LNCaP clone FGC (cell line): ENCODE data around the gene NIPA2.

ENCODE experiments used
- DNase-seq: peaks from one replicate; pipeline ENCODE4 v3.0.0-alpha.2; 2011; ENCODE audit warnings: low read depth
- H3K4me3 ChIP-seq: 2 replicates; pipeline ENCODE4 v1.5.1; 2011; ENCODE audit warnings: mild to moderate bottlenecking, low read depth, low read length, control low read depth
- TF ChIP-seq, protein P1 (sequence below): IDR thresholded peaks from 2 replicates; pipeline ENCODE4 v1.5.1; 2012; ENCODE audit warnings: mild to moderate bottlenecking; ENCODE audit not compliant: control insufficient read depth, insufficient read depth; ENCODE audit errors: extremely low read depth

The NIPA2 gene

DNA sequence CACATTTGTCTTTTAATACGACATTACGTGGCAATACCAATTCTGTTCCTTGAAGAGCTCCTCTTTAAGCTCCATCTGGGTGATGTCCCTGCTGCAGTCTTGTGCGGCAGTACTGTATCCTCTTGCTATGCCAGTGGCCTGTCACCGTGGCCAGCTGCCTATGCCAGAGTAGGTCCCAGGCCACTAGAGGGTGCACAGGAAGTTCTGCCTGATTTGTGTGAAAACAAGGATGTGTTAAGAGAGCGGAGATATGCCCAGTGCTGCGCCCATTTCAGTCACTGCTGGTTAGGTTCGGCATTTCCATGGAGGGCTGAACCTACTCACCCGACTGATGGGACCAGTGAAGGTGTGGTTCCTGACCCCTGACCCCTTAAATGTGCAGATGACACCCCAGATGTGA, 26.8 kb upstream of the NIPA2 start:
- TF ChIP-seq, protein P1, sequence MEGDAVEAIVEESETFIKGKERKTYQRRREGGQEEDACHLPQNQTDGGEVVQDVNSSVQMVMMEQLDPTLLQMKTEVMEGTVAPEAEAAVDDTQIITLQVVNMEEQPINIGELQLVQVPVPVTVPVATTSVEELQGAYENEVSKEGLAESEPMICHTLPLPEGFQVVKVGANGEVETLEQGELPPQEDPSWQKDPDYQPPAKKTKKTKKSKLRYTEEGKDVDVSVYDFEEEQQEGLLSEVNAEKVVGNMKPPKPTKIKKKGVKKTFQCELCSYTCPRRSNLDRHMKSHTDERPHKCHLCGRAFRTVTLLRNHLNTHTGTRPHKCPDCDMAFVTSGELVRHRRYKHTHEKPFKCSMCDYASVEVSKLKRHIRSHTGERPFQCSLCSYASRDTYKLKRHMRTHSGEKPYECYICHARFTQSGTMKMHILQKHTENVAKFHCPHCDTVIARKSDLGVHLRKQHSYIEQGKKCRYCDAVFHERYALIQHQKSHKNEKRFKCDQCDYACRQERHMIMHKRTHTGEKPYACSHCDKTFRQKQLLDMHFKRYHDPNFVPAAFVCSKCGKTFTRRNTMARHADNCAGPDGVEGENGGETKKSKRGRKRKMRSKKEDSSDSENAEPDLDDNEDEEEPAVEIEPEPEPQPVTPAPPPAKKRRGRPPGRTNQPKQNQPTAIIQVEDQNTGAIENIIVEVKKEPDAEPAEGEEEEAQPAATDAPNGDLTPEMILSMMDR, result peak; percentile 48
- no peak overlapping the region for H3K4me3 ChIP-seq
- DNase-seq, result no peak

- DNase-seq, result no peak
Measured at GRCh38 chr15:22813844-22814243, 24.6 kb upstream of the NIPA2 start.

GRCh38 chr15:22815766-22816165, 22.7 kb upstream of the NIPA2 start:
- TF ChIP-seq, protein P1, result no peak
- DNase-seq, result no peak
- no peak overlapping the region for H3K4me3 ChIP-seq

More at GRCh38 chr15:22813844-22814243, 24.6 kb upstream of the NIPA2 start:
- H3K4me3 ChIP-seq, result no peak overlapping the region
- TF ChIP-seq, protein P1, result no peak

DNA sequence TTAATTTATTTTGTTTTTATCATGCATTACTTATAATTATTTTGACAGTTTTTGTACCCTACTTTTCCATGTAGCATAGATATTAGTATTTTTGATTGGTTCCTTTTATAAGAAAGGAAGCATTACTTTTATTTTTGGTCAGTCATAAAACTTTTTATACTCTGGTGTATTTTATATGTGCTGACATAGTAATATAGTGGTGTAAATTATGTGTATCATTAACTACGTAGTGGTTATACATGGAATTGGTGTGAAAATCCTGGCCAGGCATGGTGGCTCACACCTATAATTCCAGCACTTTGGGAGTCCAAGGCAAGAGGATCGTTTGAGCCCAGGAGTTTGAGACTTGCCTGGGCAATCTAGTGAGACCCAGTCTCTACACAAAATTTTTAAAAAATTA, 18.8 kb upstream of the NIPA2 start:
- TF ChIP-seq, protein P1, result no peak
- H3K4me3 ChIP-seq, result no peak overlapping the region
- DNase-seq, result no peak

GRCh38 chr15:22823495-22824128, 14.9 kb upstream of the NIPA2 start:
- DNase-seq, result no peak
- TF ChIP-seq, protein P1, result no peak
- no peak overlapping the region for H3K4me3 ChIP-seq

DNA sequence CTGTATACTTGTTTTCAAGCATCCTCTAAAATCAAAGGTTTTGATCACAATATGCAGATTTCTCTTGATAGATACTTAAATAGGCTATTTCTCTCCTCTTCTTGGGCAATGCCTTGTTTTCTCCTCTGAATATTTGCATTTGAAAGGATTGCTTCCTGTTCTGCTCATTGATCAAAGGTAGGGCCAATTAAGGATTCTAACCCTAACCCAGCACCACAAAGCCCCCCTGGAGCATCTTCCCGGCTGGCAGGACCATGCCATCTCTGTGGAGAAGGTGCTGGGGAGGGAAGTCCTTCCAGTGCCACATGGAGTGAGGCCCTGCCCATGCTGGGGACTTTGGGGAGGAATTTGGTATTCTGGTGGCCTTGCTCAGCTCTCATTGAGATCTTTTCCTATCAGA, 11.3 kb upstream of the NIPA2 start:
- DNase-seq, result no peak
- no peak overlapping the region for H3K4me3 ChIP-seq
- TF ChIP-seq, protein P1, result no peak

GRCh38 chr15:22831473-22831872, 7.0 kb upstream of the NIPA2 start:
- TF ChIP-seq, protein P1, result no peak
- no peak for DNase-seq
- H3K4me3 ChIP-seq, result no peak overlapping the region
